Neural progenitor cell (in vitro differentiated cells): ENCODE results near the gene SNX10. TPM values are rescaled to one million over a fixed set of nuclear protein-coding genes. Genes with fewer than 3 reads are reported as not detected.

Experiments
- DNase-seq: peaks from one replicate; pipeline ENCODE4 v3.0.0-alpha.2; 2016; ENCODE audit warnings: low spot score
- H2AFZ ChIP-seq: fragments of 200-600 bp; sonication (generic); replicated peaks from 2 replicates; pipeline ENCODE4 v1.6.1; 2016; ENCODE audit warnings: antibody characterized with exemption
- H3F3A ChIP-seq: fragments of 200-600 bp; sonication (generic); 2 replicates; pipeline ENCODE4 v1.6.1; 2016; ENCODE audit warnings: antibody characterized with exemption, low read depth
- H3K27ac ChIP-seq: fragments of 200-600 bp; sonication (generic); 2 replicates; pipeline ENCODE4 v1.5.1; 2016; ENCODE audit warnings: mild to moderate bottlenecking
- H3K27me3 ChIP-seq: fragments of 200-600 bp; sonication (generic); 2 replicates; pipeline ENCODE4 v1.6.1; 2016; ENCODE audit warnings: mild to moderate bottlenecking, moderate library complexity
- H3K36me3 ChIP-seq: fragments of 200-600 bp; sonication (generic); 2 replicates; pipeline ENCODE4 v1.5.1; 2016
- H3K4me1 ChIP-seq: fragments of 200-600 bp; sonication (generic); 2 replicates; pipeline ENCODE4 v1.6.1; 2016; ENCODE audit warnings: mixed run types
- H3K4me2 ChIP-seq: fragments of 200-600 bp; sonication (generic); 2 replicates; pipeline ENCODE4 v1.6.1; 2016
- H3K4me3 ChIP-seq: fragments of 200-600 bp; sonication (generic); 2 replicates; pipeline ENCODE4 v1.5.1; 2016
- H3K79me2 ChIP-seq: fragments of 200-600 bp; sonication (generic); 2 replicates; pipeline ENCODE4 v1.6.1; 2016; ENCODE audit warnings: low read depth
- H3K9ac ChIP-seq: fragments of 200-600 bp; sonication (generic); 2 replicates; pipeline ENCODE4 v1.6.1; 2016
- H3K9me3 ChIP-seq: fragments of 200-600 bp; sonication (generic); 2 replicates; pipeline ENCODE4 v1.5.1; 2016; ENCODE audit warnings: low read depth
- H4K20me1 ChIP-seq: fragments of 200-600 bp; sonication (generic); 2 replicates; pipeline ENCODE4 v1.6.1; 2016; ENCODE audit warnings: low read depth
- H3K27ac Mint-ChIP-seq: 3 replicates; pipeline ENCODE4 v1.8.0; 2021; ENCODE audit warnings: mixed read lengths
- H3K27me3 Mint-ChIP-seq: 2 replicates; pipeline ENCODE4 v1.8.0; 2022; ENCODE audit warnings: low read depth, mild to moderate bottlenecking, inconsistent platforms, moderate library complexity, mixed read lengths; ENCODE audit not compliant: insufficient read depth
- H3K36me3 Mint-ChIP-seq: 3 replicates; pipeline ENCODE4 v1.8.0; 2021; ENCODE audit warnings: mixed read lengths
- H3K4me1 Mint-ChIP-seq: 3 replicates; pipeline ENCODE4 v1.8.0; 2021; ENCODE audit warnings: mixed read lengths
- H3K4me3 Mint-ChIP-seq: 3 replicates; pipeline ENCODE4 v1.8.0; 2021; ENCODE audit warnings: mild to moderate bottlenecking, moderate library complexity, mixed read lengths
- H3K9me3 Mint-ChIP-seq: 3 replicates; pipeline ENCODE4 v1.8.0; 2020; ENCODE audit warnings: mixed read lengths
- EZH2 ChIP-seq: fragments of 200-600 bp; sonication (generic); IDR thresholded peaks from 2 replicates; pipeline ENCODE4 v1.6.1; 2017; ENCODE audit warnings: antibody characterized with exemption, mild to moderate bottlenecking, moderate library complexity
- EZH2phosphoT487 ChIP-seq: fragments of 200-600 bp; sonication (generic); IDR thresholded peaks from 2 replicates; pipeline ENCODE4 v1.6.1; 2017; ENCODE audit warnings: antibody characterized with exemption
- total RNA-seq: library from RNA; depleted of rRNA; stranded (reverse); fragments of >200 nt; gene quantifications from 2 replicates; pipeline ENCODE4 v1.2.3, GENCODE V29; 2015; ENCODE audit warnings: low replicate concordance
- TF ChIP-seq, protein P1 (sequence below): fragments of 200-600 bp; sonication (generic); IDR thresholded peaks from 2 replicates; pipeline ENCODE4 v1.5.1; 2017; ENCODE audit warnings: antibody characterized with exemption, mild to moderate bottlenecking

Gene SNX10
- total RNA-seq, 1 donor from 2014 or later = 29.6 TPM

DNA sequence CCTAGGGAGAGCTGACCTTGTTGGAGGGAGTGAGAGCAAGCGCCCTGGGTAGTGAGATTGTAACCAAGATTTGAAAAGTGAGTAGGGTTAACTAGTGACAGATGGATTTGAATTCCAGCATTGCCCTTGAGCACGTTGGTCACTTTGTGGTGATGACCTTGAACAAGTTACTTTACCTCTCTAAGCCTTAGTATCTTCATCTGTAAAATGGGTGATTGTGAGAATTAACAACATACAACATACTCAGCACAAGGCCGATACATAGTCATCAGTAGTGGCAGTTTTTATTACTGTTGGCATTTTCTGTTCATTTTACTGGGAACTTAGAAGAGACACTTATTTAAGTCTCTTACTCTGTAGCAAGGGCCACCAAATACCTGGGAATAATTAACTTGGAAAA, 25.5 kb downstream of the SNX10 start:
- no peaks in the 10 kb centered on the region for H3K9me3 ChIP-seq
- no peaks in the 10 kb centered on the region for H3K4me1 ChIP-seq
- H3K36me3 Mint-ChIP-seq = no peaks in the 10 kb centered on the region
- no peaks in the 10 kb centered on the region for H4K20me1 ChIP-seq
- H3K27me3 ChIP-seq = no peaks in the 10 kb centered on the region
- H3K4me3 Mint-ChIP-seq = no peak overlapping the region
- DNase-seq = no peak
- H3K79me2 ChIP-seq = no peaks in the 10 kb centered on the region
- H2AFZ ChIP-seq = no peak overlapping the region
- TF ChIP-seq EZH2 (no peak), EZH2phosphoT487 (no peak)
- TF ChIP-seq, protein P1, sequence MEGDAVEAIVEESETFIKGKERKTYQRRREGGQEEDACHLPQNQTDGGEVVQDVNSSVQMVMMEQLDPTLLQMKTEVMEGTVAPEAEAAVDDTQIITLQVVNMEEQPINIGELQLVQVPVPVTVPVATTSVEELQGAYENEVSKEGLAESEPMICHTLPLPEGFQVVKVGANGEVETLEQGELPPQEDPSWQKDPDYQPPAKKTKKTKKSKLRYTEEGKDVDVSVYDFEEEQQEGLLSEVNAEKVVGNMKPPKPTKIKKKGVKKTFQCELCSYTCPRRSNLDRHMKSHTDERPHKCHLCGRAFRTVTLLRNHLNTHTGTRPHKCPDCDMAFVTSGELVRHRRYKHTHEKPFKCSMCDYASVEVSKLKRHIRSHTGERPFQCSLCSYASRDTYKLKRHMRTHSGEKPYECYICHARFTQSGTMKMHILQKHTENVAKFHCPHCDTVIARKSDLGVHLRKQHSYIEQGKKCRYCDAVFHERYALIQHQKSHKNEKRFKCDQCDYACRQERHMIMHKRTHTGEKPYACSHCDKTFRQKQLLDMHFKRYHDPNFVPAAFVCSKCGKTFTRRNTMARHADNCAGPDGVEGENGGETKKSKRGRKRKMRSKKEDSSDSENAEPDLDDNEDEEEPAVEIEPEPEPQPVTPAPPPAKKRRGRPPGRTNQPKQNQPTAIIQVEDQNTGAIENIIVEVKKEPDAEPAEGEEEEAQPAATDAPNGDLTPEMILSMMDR = no peak
- peaks cover 11% of the 10 kb centered on the region for H3K4me1 Mint-ChIP-seq
- no peak overlapping the region for H3K9ac ChIP-seq
- no peak overlapping the region for H3K27ac ChIP-seq
- H3K36me3 ChIP-seq = no peaks in the 10 kb centered on the region
- no peak overlapping the region for H3K27ac Mint-ChIP-seq
- no peak overlapping the region for H3K4me3 ChIP-seq
- H3K27me3 Mint-ChIP-seq = no peaks in the 10 kb centered on the region
- no peaks in the 10 kb centered on the region for H3K9me3 Mint-ChIP-seq
- no peaks in the 10 kb centered on the region for H3F3A ChIP-seq
- no peak overlapping the region for H3K4me2 ChIP-seq

DNA sequence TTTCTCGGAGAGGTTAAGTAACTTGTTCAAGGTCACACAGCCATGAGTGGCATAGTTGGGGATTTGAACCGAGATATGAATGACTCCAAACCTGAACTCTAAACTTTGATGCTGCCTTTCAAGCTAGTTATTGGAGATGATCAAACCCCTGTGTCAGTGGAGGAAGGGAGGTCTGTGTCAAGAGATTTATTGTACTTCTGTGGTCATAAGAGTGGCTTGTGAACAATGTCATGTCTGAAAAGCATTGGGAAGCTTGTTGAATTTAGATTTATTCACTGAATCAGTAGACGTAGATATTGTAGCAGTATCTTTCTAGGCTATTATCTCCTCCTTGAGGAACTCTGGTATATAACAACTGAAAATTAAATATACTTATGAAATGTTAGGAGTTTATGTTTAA, 27.3 kb downstream of the SNX10 start:
- H3K4me3 ChIP-seq = no peak overlapping the region
- H3K9me3 ChIP-seq = no peaks in the 10 kb centered on the region
- H3F3A ChIP-seq = no peaks in the 10 kb centered on the region
- H3K27me3 Mint-ChIP-seq = no peaks in the 10 kb centered on the region
- no peak overlapping the region for H3K4me3 Mint-ChIP-seq
- no peaks in the 10 kb centered on the region for H4K20me1 ChIP-seq
- no peak overlapping the region for H2AFZ ChIP-seq
- H3K9me3 Mint-ChIP-seq = no peaks in the 10 kb centered on the region
- H3K27me3 ChIP-seq = no peaks in the 10 kb centered on the region
- TF ChIP-seq EZH2 (no peak), EZH2phosphoT487 (no peak)
- TF ChIP-seq, protein P1 = no peak
- DNase-seq = no peak
- peaks cover 11% of the 10 kb centered on the region for H3K4me1 Mint-ChIP-seq
- H3K9ac ChIP-seq = no peak overlapping the region
- H3K36me3 ChIP-seq = no peaks in the 10 kb centered on the region
- no peaks in the 10 kb centered on the region for H3K4me1 ChIP-seq
- H3K27ac ChIP-seq = no peak overlapping the region
- H3K27ac Mint-ChIP-seq = no peak overlapping the region
- no peaks in the 10 kb centered on the region for H3K79me2 ChIP-seq
- H3K4me2 ChIP-seq = no peak overlapping the region
- H3K36me3 Mint-ChIP-seq = no peaks in the 10 kb centered on the region

DNA sequence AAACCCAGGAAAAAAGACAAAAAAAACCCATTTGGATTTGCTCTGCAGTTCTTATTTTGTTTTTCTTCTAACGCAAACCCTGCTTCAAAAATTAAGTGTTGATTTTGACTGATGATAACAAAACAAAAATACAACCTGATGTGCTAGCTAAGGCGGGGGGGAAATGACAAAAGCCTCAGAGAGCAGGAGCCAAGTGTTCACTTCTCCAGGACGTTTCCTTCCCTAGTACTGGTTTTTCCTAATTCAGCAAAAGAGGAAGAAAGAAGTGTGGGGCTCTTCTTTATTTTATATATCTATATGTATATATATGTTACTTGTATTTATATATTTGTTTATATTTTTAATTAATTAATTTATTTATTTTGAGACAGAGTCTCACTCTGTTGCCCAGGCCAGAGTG, 28.0 kb downstream of the SNX10 start:
- TF ChIP-seq, protein P1 = no peak
- TF ChIP-seq EZH2 (no peak), EZH2phosphoT487 (no peak)
- Mint-ChIP-seq H3K27me3 (peaks cover 5% of the 10 kb centered on the region), H3K9me3 (no peaks in the 10 kb centered on the region)

More for the DNA sequence above, 28.0 kb downstream of the SNX10 start:
- Histone ChIP-seq H3F3A (no peaks in the 10 kb centered on the region), H3K9me3 (no peaks in the 10 kb centered on the region), H3K4me3 (no peak overlapping the region), H3K27me3 (no peaks in the 10 kb centered on the region), H4K20me1 (no peaks in the 10 kb centered on the region), H3K27ac (no peak overlapping the region), H2AFZ (no peak overlapping the region), H3K79me2 (no peaks in the 10 kb centered on the region), H3K36me3 (no peaks in the 10 kb centered on the region), H3K4me2 (no peak overlapping the region), H3K4me1 (no peaks in the 10 kb centered on the region), H3K9ac (no peak overlapping the region)
- peaks cover 11% of the 10 kb centered on the region for H3K4me1 Mint-ChIP-seq
- no peaks in the 10 kb centered on the region for H3K36me3 Mint-ChIP-seq
- no peak for DNase-seq
- H3K4me3 Mint-ChIP-seq = no peak overlapping the region
- H3K27ac Mint-ChIP-seq = no peak overlapping the region
